ENCODE data around the gene LRP6. TPM values are rescaled to one million over a fixed set of nuclear protein-coding genes. Genes with fewer than 3 reads are reported as not detected.
A peak's percentile ranks its signal among the peaks of the same experiment; 100 is the strongest.

Gene LRP6
- total and polyA plus RNA-seq, 2 of the 8 experiments (the other 6 are each of a cell fraction or from before 2014, with no cell fraction given): 53.6 to 73.2 TPM

GRCh38 chr12:12069821-12070548 is 196.9 kb downstream of the LRP6 start:
- ChIA-PET CTCF (ENCODE audit: partially characterized antibody) (no interaction called here), POLR2A (ENCODE audit: partially characterized antibody) (no interaction called here)
- TF ChIP-seq CBX5 (IDR thresholded peaks at IDR 0.05; ENCODE audit: low read depth, low read length) (no peak), PHF8 (conservative IDR thresholded peaks at IDR 0.05; ENCODE audit: low read depth, low read length) (no peak), FOSL1 (IDR thresholded peaks at IDR 0.05; ENCODE audit: insufficient read depth, low read depth, low read length) (no peak), NRF1 (IDR thresholded peaks at IDR 0.05; ENCODE audit: low read depth, low read length) (no peak)
- Histone ChIP-seq H2BK20ac (ENCODE audit: low read length) (no peak overlapping the region), H3K23me2 (ENCODE audit: low read depth, low read length) (no peaks in the 10 kb centered on the region), H3K56ac (replicated peaks; ENCODE audit: insufficient read length, low read depth, low read length) (no peak overlapping the region), H4K91ac (replicated peaks; ENCODE audit: insufficient read length, low read length) (no peak overlapping the region), H3K27ac (ENCODE audit: low read depth, low read length) (no peak overlapping the region), H3K36me3 (ENCODE audit: control insufficient read depth in 2 of 4, insufficient read depth in 4 of 4, low read length in 3 of 4) (no peaks in the 10 kb centered on the region), H3K79me1 (ENCODE audit: low read depth, low read length) (no peaks in the 10 kb centered on the region), H4K20me1 (replicated peaks in 1 of 2; ENCODE audit: control insufficient read depth in 1 of 2, insufficient read depth in 2 of 2, low read length in 2 of 2) (no peaks in the 10 kb centered on the region), H3K9ac (replicated peaks in 1 of 4; ENCODE audit: extremely low read depth in 1 of 4, low read depth in 3 of 4, low read length in 3 of 4) (no peak overlapping the region), H4K8ac (ENCODE audit: extremely low read depth, insufficient read depth, low read length) (no peak overlapping the region), H4K5ac (ENCODE audit: insufficient read length, low read depth, low read length) (no peak overlapping the region), H3K4me1 (replicated peaks in 1 of 4; ENCODE audit: control insufficient read depth in 3 of 4, insufficient read depth in 4 of 4, low read length in 3 of 4) (peaks cover 0 to 10% (median 4%) of the 10 kb centered on the region in 4 experiments; a peak in 6 of 7 replicates), H2BK15ac (ENCODE audit: low read length) (no peak overlapping the region), H2BK120ac (replicated peaks; ENCODE audit: low read depth, low read length) (no peak overlapping the region), H2BK12ac (ENCODE audit: low read depth, low read length) (peak overlapping the region; percentile 6; the same call in 1 of the 2 replicates), H2AK5ac (ENCODE audit: low read depth, low read length) (no peak overlapping the region), H3K4me3 (ENCODE audit: extremely low read depth in 1 of 4, insufficient read depth in 2 of 4, low read depth in 3 of 4, low read length in 4 of 4) (no peak overlapping the region), H3K4ac (replicated peaks; ENCODE audit: insufficient read length, low read depth, low read length) (peak overlapping the region; percentile 54), H2BK5ac (ENCODE audit: low read depth, low read length) (no peak overlapping the region), H3K27me3 (replicated peaks in 1 of 4; ENCODE audit: control insufficient read depth in 3 of 4, extremely low read depth in 1 of 4, insufficient read depth in 3 of 4, low read length in 3 of 4) (no peaks in the 10 kb centered on the region), H3K4me2 (ENCODE audit: insufficient read depth in 1 of 2, low read depth in 2 of 2, low read length in 2 of 2) (no peak overlapping the region), H3K79me2 (ENCODE audit: control insufficient read depth in 1 of 2, insufficient read depth in 2 of 2, low read length in 2 of 2) (no peaks in the 10 kb centered on the region), H3K14ac (ENCODE audit: insufficient read length) (no peak overlapping the region), H3K23ac (ENCODE audit: insufficient read length) (no peak overlapping the region), H3K9me3 (ENCODE audit: insufficient read depth in 2 of 2, low read depth in 1 of 2, low read length in 1 of 2) (no peaks in the 10 kb centered on the region), H2AFZ (ENCODE audit: low read length) (no peak overlapping the region), H3K18ac (ENCODE audit: extremely low read depth, low read length) (no peak overlapping the region)
- no peak for DNase-seq (ENCODE audit: low read depth in 1 of 2, low spot score in 2 of 2)
- 92 to 100% methylated on average over 1 to 14 of the region's 14 CpGs for WGBS, 2 experiments (ENCODE audit: extremely low coverage in 1 of 2, insufficient coverage in 1 of 2, insufficient read length in 1 of 2, insufficient replicate concordance in 2 of 2, low coverage in 1 of 2, low lambda C conversion rate in 2 of 2, missing lambda C conversion rate in 1 of 2)
- no peak for FAIRE-seq

Data from H1 (cell line).